Neural cell (in vitro differentiated cells): Measurements from ENCODE around the gene CACTIN. TPM values are rescaled to one million over a fixed set of nuclear protein-coding genes. Genes with fewer than 3 reads are reported as not detected.

Source experiments
- H2AFZ ChIP-seq: fragments of 200-600, 300-800 bp; sonication (generic), shearing (Covaris generic); 2 replicates; pipeline ENCODE4 v1.6.0; 2014; ENCODE audit warnings: low read depth, mild to moderate bottlenecking, antibody characterized with exemption, low read length, moderate library complexity
- H3F3A ChIP-seq: fragments of 200-600 bp; shearing (Covaris generic); 2 replicates; pipeline ENCODE4 v1.6.1; 2016; ENCODE audit warnings: mild to moderate bottlenecking, moderate library complexity, mixed read lengths, antibody characterized with exemption, low read length; ENCODE audit not compliant: insufficient read depth, poor library complexity, severe bottlenecking
- H3K27ac ChIP-seq: fragments of 200-600, 300-800 bp; sonication (generic), shearing (Covaris generic); 2 replicates; pipeline ENCODE4 v1.5.1; 2014; ENCODE audit warnings: mild to moderate bottlenecking, low read length, moderate library complexity
- H3K27me3 ChIP-seq: fragments of 300-800, 200-600 bp; sonication (generic), shearing (Covaris generic); 2 replicates; pipeline ENCODE4 v1.6.0; 2014; ENCODE audit warnings: mild to moderate bottlenecking, low read depth, low read length, moderate library complexity; ENCODE audit not compliant: insufficient read depth
- H3K36me3 ChIP-seq: fragments of 300-800, 200-600 bp; sonication (generic), shearing (Covaris generic); 2 replicates; pipeline ENCODE4 v1.5.1; 2014; ENCODE audit warnings: mild to moderate bottlenecking, antibody characterized with exemption, low read length, moderate library complexity; ENCODE audit not compliant: insufficient read depth
- H3K4me2 ChIP-seq: fragments of 300-800, 200-600 bp; sonication (generic), shearing (Covaris generic); 2 replicates; pipeline ENCODE4 v1.6.0; 2014; ENCODE audit warnings: mild to moderate bottlenecking, low read length
- H3K4me3 ChIP-seq: fragments of 300-800, 200-600 bp; sonication (generic), shearing (Covaris generic); 2 replicates; pipeline ENCODE4 v1.5.1; 2014; ENCODE audit warnings: mild to moderate bottlenecking, low read length, moderate library complexity
- H3K79me2 ChIP-seq: fragments of 200-600 bp; shearing (Covaris generic); replicated peaks from 2 replicates; pipeline ENCODE4 v1.6.0; 2014; ENCODE audit warnings: mild to moderate bottlenecking, low read length, moderate library complexity; ENCODE audit not compliant: insufficient read depth
- H3K9ac ChIP-seq: fragments of 300-800, 200-600 bp; sonication (generic), shearing (Covaris generic); 2 replicates; pipeline ENCODE4 v1.6.1; 2016; ENCODE audit warnings: mild to moderate bottlenecking, low read length, mixed read lengths
- H3K9me2 ChIP-seq: fragments of 200-600 bp; shearing (Covaris generic); 2 replicates; pipeline ENCODE4 v1.6.1; 2016; ENCODE audit warnings: mild to moderate bottlenecking, low read length, mixed read lengths; ENCODE audit not compliant: insufficient read depth
- H3K9me3 ChIP-seq: fragments of 200-600, 300-800 bp; sonication (generic), shearing (Covaris generic); 2 replicates; pipeline ENCODE4 v1.6.1; 2016; ENCODE audit warnings: mild to moderate bottlenecking, mixed run types, low read length, moderate library complexity, mixed read lengths
- H4K20me1 ChIP-seq: fragments of 200-600 bp; shearing (Covaris generic); 2 replicates; pipeline ENCODE4 v1.6.1; 2016; ENCODE audit warnings: mild to moderate bottlenecking, mixed run types; ENCODE audit not compliant: insufficient read depth
- CTCF ChIP-seq: fragments of 450-650 bp; IDR thresholded peaks from 2 replicates; pipeline ENCODE4 v1.5.1; 2014; ENCODE audit warnings: antibody characterized with exemption, mild to moderate bottlenecking, moderate library complexity; ENCODE audit not compliant: poor library complexity, severe bottlenecking
- EP300 ChIP-seq: fragments of 450-650 bp; conservative IDR thresholded peaks from 2 replicates; pipeline ENCODE4 v1.6.1; 2014; ENCODE audit warnings: antibody characterized with exemption, mild to moderate bottlenecking, moderate library complexity; ENCODE audit not compliant: poor library complexity, severe bottlenecking
- EZH2 ChIP-seq: fragments of 200-600, 300-800 bp; shearing (Covaris generic), sonication (generic); IDR thresholded peaks from 2 replicates; pipeline ENCODE4 v1.6.1; 2014; ENCODE audit warnings: antibody characterized with exemption, low read length, borderline replicate concordance, mild to moderate bottlenecking; ENCODE audit not compliant: insufficient read depth, poor library complexity, severe bottlenecking
- MXI1 ChIP-seq: fragments of 450-650 bp; conservative IDR thresholded peaks from 2 replicates; pipeline ENCODE4 v1.6.1; 2014; ENCODE audit warnings: antibody characterized with exemption, mild to moderate bottlenecking; ENCODE audit not compliant: poor library complexity, severe bottlenecking
- POLR2AphosphoS5 ChIP-seq: IDR thresholded peaks from 2 replicates; pipeline ENCODE4 v1.6.1; 2012
- RAD21 ChIP-seq: fragments of 450-650 bp; conservative IDR thresholded peaks from 2 replicates; pipeline ENCODE4 v1.6.1; 2014; ENCODE audit warnings: antibody characterized with exemption, mild to moderate bottlenecking, moderate library complexity
- REST ChIP-seq: IDR thresholded peaks from 2 replicates; pipeline ENCODE4 v1.6.1; 2012; ENCODE audit warnings: borderline replicate concordance
- SMC3 ChIP-seq: fragments of 450-650 bp; conservative IDR thresholded peaks from 2 replicates; pipeline ENCODE4 v1.6.1; 2014; ENCODE audit warnings: antibody characterized with exemption, mild to moderate bottlenecking, moderate library complexity; ENCODE audit not compliant: poor library complexity
- TAF1 ChIP-seq: IDR thresholded peaks from 2 replicates; pipeline ENCODE4 v1.6.1; 2012; ENCODE audit warnings: low read depth
- polyA plus RNA-seq: library from polyadenylated mRNA; depleted of rRNA; stranded (reverse); fragments of >200 nt; gene quantifications from 2 replicates; pipeline ENCODE4 v1.2.3, GENCODE V29; 2014

Gene CACTIN
- polyA plus RNA-seq, 1 donor from 2014 or later, result 21.4 TPM

- peak overlapping the region; percentile 27 for H2AFZ ChIP-seq
Observed at GRCh38 chr19:3573162-3573857, 53.3 kb downstream of the CACTIN start.

GRCh38 chr19:3572855-3573161, 53.8 kb downstream of the CACTIN start, which contains the start of gene HMG20B:
Gene HMG20B (plus strand): TSS chr19:3572944. CDS start chr19:3573310, 366 bp downstream.
- peak within 1 kb of the TSS; percentile 77 for H3K4me3 ChIP-seq
- no peaks in the 10 kb centered on the region for H4K20me1 ChIP-seq
- no peak within 1 kb of the TSS for H3K27ac ChIP-seq
- H3K9me3 ChIP-seq, result no peaks in the 10 kb centered on the region
- no peaks in the 10 kb centered on the region for H3K27me3 ChIP-seq
- no peaks in the 10 kb centered on the region for H3K79me2 ChIP-seq
- peak within 1 kb of the TSS; percentile 41 for H2AFZ ChIP-seq
- H3K4me2 ChIP-seq, result peak within 1 kb of the TSS; percentile 10
- no peaks in the 10 kb centered on the region for H3F3A ChIP-seq
- no peaks in the 10 kb centered on the region for H3K36me3 ChIP-seq
- H3K9ac ChIP-seq, result peak within 1 kb of the TSS; percentile 45
- H3K9me2 ChIP-seq, result no peaks in the 10 kb centered on the region
- TF ChIP-seq SMC3 (no peak), RAD21 (no peak), REST (no peak), EP300 (no peak), CTCF (no peak), POLR2AphosphoS5 (no peak), EZH2 (no peak), MXI1 (no peak), TAF1 (no peak)

More at GRCh38 chr19:3573162-3573857, 53.3 kb downstream of the CACTIN start:
- H3K9me3 ChIP-seq, result no peaks in the 10 kb centered on the region
- H4K20me1 ChIP-seq, result no peaks in the 10 kb centered on the region
- H3K27me3 ChIP-seq, result no peaks in the 10 kb centered on the region
- no peaks in the 10 kb centered on the region for H3K36me3 ChIP-seq
- no peaks in the 10 kb centered on the region for H3F3A ChIP-seq
- H3K4me3 ChIP-seq, result peak overlapping the region; percentile 77
- H3K79me2 ChIP-seq, result no peaks in the 10 kb centered on the region
- no peak overlapping the region for H3K27ac ChIP-seq
- H3K9me2 ChIP-seq, result no peaks in the 10 kb centered on the region
- no peak overlapping the region for H3K4me2 ChIP-seq
- no peak for TF ChIP-seq EZH2
- TF ChIP-seq POLR2AphosphoS5, result no peak
- TF ChIP-seq MXI1, result peak; percentile 24
- peak overlapping the region; percentile 29 for H3K9ac ChIP-seq
